T-helper 1 cell treated with Interleukin-12 subunit alpha and Interleukin-12 subunit beta and Interleukin-4 antibody, amounts not matched to agents 30 ng/mL and 1 ng/mL, for 36 hours (primary cell): ENCODE data around the gene NUTF2. TPM values are rescaled to one million over a fixed set of nuclear protein-coding genes. Genes with fewer than 3 reads are reported as not detected.
"Not testable (repeated sequence)": the region's sequence is repeated elsewhere in the genome, so short reads cannot be mapped to it uniquely, and the experiment has no call there.

Experiments
- intact Hi-C: fragments of 100-400 bp; cut with micrococcal nuclease; formaldehyde crosslinking; loops from one replicate; pipeline ENCODE4 v1.15.1; 2024
- total RNA-seq: library from RNA; stranded (reverse); gene quantifications from 2 replicates; pipeline ENCODE4 v1.2.3, GENCODE V29; 2022

Gene NUTF2
- total RNA-seq, 1 donor from 2014 or later, result 132 TPM

GRCh38 chr16:67861877-67862276, 15.1 kb downstream of the NUTF2 start:
- intact Hi-C loops, result no loop called here

- intact Hi-C loops, result no loop called here
These were observed 16.2 kb downstream of the NUTF2 start for GRCh38 chr16:67862623-67863583.

- intact Hi-C loops, result not testable (repeated sequence)
These were observed 17.3 kb downstream of the NUTF2 start for GRCh38 chr16:67864044-67864443.

GRCh38 chr16:67864594-67864993, 17.9 kb downstream of the NUTF2 start:
- intact Hi-C loops, result no loop called here

- intact Hi-C loops, result loop anchor here (1.0 kb wide), 2 partner anchors 49 to 193 kb away; no protein-coding TSS in a partner anchor
These were observed 18.6 kb downstream of the NUTF2 start for GRCh38 chr16:67865318-67865717.

- intact Hi-C loops, result no loop called here
These were observed 21.6 kb downstream of the NUTF2 start for GRCh38 chr16:67868290-67868689.

GRCh38 chr16:67869653-67870052, 22.9 kb downstream of the NUTF2 start:
- intact Hi-C loops, result loop anchor here (5.0 kb wide), 2 partner anchors 193 to 368 kb away; partner anchors contain the start of gene ESRP2

- intact Hi-C loops, result loop anchor here (5.0 kb wide), 2 partner anchors 191 to 366 kb away; partner anchors contain the start of gene ESRP2
These were observed 24.5 kb downstream of the NUTF2 start for GRCh38 chr16:67871256-67871655.

GRCh38 chr16:67872131-67872630, 25.4 kb downstream of the NUTF2 start:
- intact Hi-C loops, result loop anchor here (1.0 to 5.0 kb wide), 9 partner anchors 26 to 365 kb away; partner anchors contain the start of genes C16orf86, ENKD1, ESRP2 and NUTF2

GRCh38 chr16:67872631-67873434, 26.1 kb downstream of the NUTF2 start, which contains the start of gene EDC4:
Gene EDC4 (plus strand): TSS chr16:67873052. CDS start chr16:67873262, 210 bp downstream.
- intact Hi-C loops, result loop anchor here (1.0 to 5.0 kb wide), 11 partner anchors 20 to 364 kb away; partner anchors contain the start of genes C16orf86, ENKD1, ESRP2 and NUTF2

- intact Hi-C loops, result loop anchor here (1.0 to 5.0 kb wide), 7 partner anchors 20 to 364 kb away; partner anchors contain the start of genes C16orf86, ENKD1, ESRP2 and PSKH1
These were observed 27.0 kb downstream of the NUTF2 start for GRCh38 chr16:67873435-67874370.

GRCh38 chr16:67874372-67874771, 27.6 kb downstream of the NUTF2 start:
- intact Hi-C loops, result loop anchor here (5.0 kb wide), 2 partner anchors 188 to 363 kb away; partner anchors contain the start of gene ESRP2

GRCh38 chr16:67877064-67877463, 30.3 kb downstream of the NUTF2 start:
- intact Hi-C loops, result no loop called here

- intact Hi-C loops, result no loop called here
These were observed 31.5 kb downstream of the NUTF2 start for GRCh38 chr16:67878232-67878631.

- intact Hi-C loops, result no loop called here
These were observed 32.1 kb downstream of the NUTF2 start for GRCh38 chr16:67878846-67879245.

GRCh38 chr16:67879462-67879861, 32.7 kb downstream of the NUTF2 start:
- intact Hi-C loops, result no loop called here

- intact Hi-C loops, result no loop called here
These were observed 33.2 kb downstream of the NUTF2 start for GRCh38 chr16:67879936-67880335.

- intact Hi-C loops, result no loop called here
These were observed 33.9 kb downstream of the NUTF2 start for GRCh38 chr16:67880584-67880983.

- intact Hi-C loops, result no loop called here
These were observed 35.0 kb downstream of the NUTF2 start for GRCh38 chr16:67881621-67882161.
